Fibroblast of the aortic adventitia (primary cell): ENCODE data around the gene ETS2. TPM values are rescaled to one million over a fixed set of nuclear protein-coding genes. Genes with fewer than 3 reads are reported as not detected.

Source experiments
- DNase-seq: peaks from one replicate; pipeline ENCODE4 v3.0.0-alpha.2; 2010; ENCODE audit warnings: low read depth
- H3K4me3 ChIP-seq: 2 replicates; pipeline ENCODE4 v1.5.1; 2011; ENCODE audit warnings: low read depth, mild to moderate bottlenecking, control low read depth, low read length, moderate library complexity
- total RNA-seq: library from RNA; depleted of rRNA; stranded (reverse); fragments of >200 nt; gene quantifications from 2 replicates; pipeline ENCODE4 v1.2.3, GENCODE V29; 2012; ENCODE audit warnings: low replicate concordance
- TF ChIP-seq, protein P1 (sequence below): IDR thresholded peaks from 2 replicates; pipeline ENCODE4 v1.5.1; 2011; ENCODE audit warnings: mild to moderate bottlenecking, low read length, control low read depth, inconsistent platforms; ENCODE audit not compliant: insufficient read depth

Gene ETS2
- 7.5 and 62.6 TPM in 2 replicates for total RNA-seq

DNA sequence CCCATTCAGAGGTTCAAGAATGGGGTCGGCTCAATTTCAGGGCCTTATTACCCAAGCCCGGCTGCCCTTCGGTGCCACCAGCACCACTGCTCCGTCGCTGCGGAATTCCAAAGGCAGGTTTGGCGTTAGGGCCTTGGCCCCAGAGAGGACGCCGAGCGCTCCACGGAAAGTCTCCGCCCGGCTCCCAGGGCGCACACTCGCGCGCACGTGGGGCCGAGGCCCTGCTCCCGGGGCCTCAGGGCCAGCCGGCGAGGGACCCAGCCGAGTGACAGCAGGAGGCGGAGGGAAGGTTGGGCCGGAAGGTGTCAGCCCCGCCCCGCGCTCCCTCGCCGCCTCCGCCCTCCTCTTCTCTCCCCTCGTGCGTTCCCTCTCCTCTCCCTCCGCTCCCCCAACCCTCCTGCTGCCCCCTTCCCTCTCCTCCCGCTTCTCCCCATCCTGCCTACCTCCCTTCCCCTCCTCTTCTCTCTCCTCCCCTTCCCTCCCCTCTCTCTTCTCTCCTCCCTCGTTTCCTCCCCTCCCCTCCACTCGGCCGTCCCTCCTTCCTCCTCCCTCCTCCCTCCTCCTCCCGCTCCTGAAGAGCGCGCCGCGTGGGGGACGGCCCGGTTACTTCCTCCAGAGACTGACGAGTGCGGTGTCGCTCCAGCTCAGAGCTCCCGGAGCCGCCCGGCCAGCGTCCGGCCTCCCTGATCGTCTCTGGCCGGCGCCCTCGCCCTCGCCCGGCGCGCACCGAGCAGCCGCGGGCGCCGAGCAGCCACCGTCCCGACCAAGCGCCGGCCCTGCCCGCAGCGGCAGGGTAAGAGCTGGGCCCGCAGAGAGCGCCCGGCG lies at the start of gene ETS2:
Gene ETS2, plus strand, starts transcription at position 602 of the 825 bp plus-strand sequence. CDS start 4,106 bp downstream, outside the sequence.
- peak; percentile 92 for DNase-seq
- peak within 1 kb of the TSS; percentile 88 for H3K4me3 ChIP-seq
- TF ChIP-seq, protein P1, sequence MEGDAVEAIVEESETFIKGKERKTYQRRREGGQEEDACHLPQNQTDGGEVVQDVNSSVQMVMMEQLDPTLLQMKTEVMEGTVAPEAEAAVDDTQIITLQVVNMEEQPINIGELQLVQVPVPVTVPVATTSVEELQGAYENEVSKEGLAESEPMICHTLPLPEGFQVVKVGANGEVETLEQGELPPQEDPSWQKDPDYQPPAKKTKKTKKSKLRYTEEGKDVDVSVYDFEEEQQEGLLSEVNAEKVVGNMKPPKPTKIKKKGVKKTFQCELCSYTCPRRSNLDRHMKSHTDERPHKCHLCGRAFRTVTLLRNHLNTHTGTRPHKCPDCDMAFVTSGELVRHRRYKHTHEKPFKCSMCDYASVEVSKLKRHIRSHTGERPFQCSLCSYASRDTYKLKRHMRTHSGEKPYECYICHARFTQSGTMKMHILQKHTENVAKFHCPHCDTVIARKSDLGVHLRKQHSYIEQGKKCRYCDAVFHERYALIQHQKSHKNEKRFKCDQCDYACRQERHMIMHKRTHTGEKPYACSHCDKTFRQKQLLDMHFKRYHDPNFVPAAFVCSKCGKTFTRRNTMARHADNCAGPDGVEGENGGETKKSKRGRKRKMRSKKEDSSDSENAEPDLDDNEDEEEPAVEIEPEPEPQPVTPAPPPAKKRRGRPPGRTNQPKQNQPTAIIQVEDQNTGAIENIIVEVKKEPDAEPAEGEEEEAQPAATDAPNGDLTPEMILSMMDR: peak; percentile 0

DNA sequence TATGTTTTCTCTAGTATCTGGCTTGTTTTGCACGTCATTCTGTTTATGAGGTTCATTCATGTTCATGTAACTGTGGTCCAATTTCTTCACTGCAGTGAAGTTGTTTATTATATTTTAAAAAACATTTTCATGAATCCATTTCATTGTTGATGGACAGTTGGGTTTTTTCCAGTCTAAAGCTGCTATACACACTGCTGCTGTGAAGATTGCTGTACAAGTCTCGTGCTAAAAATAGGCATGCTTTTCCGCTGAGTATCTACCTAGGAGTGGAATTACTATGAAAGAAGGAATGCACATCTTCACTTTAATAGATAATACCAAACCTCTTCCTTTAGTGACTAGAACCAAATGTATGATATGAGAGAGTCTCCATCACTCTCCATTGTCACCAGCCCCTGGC lies 49.0 kb upstream of the ETS2 start:
- DNase-seq: peak; percentile 44
- H3K4me3 ChIP-seq: no peak overlapping the region
- TF ChIP-seq, protein P1: no peak

DNA sequence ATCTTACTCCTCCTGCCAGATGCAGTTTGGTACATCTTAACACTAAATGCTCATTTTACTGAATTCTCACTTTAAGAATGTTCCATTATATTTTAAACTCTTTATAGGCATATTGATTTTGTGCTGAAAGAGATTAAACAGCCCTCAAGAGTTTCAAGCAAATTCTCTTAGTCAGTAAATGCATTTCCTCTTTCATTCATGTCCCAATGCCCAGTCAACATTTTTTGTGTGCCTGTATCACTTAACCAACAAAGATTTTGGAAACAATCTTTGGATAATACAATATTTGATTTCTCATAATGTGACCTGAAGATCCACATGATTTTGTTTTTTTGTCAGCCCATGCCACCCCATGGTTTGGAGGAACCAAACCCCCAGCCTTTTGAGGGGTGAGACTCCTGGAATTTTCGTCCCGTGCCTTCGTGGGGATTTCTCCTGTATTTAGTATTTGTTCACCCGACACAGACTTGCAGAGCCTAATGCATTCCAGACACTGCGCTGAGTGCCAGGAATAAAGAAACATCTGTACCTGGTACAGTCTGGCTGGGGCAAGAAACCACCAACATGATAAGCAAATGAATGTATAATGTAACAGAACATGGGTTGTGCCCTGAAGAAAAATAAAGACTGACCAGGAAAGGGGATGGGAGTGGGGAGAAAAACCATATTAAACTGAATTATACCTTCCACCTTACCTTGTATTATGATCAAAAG lies 47.1 kb upstream of the ETS2 start:
- TF ChIP-seq, protein P1: no peak
- no peak overlapping the region for H3K4me3 ChIP-seq
- peak; percentile 31 for DNase-seq

DNA sequence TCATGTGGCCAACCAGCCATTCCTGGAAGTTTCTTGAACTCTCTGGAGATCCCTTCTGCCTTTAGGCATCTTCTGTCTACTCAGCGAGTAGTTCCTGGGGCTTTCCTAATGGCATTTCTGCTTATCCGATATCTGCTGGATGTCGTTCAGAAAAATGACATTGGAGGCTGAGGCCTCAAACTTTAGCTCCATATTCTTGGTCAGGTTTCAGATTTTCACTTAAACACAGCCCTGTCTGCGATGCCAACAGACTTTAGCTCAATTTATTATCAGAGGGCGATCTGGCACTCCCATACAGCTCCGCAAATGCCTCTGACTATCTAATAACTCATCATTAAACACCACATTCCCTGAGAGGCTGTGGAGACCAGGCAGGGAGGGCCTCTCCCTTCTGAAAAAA lies 46.3 kb upstream of the ETS2 start:
- peak; percentile 76 for DNase-seq
- TF ChIP-seq, protein P1: no peak
- H3K4me3 ChIP-seq: no peak overlapping the region

DNA sequence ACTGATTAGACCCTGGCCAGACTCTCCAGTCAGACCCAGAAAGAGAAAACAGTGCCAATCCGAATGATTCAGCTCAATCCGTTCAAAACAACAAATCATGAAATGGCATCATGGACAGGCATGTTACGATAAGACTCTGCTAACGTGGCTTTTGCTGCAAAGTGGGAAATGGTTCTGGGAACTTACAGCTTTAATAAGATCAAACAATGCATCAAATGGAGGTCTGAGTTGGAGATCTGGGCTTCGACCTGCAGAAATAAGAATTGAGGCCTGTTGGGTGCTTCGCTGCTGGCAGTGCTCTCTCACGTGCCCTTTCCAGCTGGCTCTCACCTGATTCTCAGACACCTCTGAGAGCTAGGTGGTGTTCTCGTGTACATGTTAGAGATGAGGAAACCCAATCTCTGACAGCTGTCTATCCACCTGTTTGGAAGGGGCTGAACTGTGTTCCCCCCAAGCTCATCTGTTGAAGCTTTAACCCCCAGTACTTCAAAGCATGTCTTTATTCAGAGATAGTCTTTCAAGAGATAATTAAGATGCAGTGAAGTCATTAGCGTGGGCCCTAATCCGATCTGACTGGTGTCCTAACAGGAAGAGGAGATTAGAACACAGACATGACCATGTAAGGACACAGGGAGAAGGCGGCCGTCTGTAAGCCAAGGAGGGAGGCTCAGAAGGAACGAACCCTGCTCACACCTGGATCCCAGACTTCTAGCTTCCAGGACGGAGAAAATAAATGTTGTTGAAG lies 45.5 kb upstream of the ETS2 start:
- DNase-seq: peak; percentile 96
- H3K4me3 ChIP-seq: no peak overlapping the region
- TF ChIP-seq, protein P1: no peak

DNA sequence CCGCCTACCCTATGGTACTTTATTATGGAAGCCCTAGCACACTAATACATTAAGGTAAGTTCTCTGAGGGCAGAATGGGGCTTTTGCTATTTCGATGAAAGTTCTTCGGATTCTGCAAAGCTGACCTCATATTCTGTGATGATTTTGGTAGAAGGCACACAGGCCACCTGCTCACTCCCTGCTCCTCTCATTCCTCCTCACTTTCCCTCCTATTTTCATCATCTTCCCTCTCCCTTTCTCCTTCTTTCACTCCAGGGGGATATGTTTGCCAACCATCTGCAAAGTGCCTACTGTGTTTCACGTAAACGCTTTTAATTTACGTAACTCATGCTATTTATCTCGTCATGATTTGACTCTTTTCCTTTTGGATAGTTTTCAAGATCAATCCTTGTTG lies 45.0 kb upstream of the ETS2 start:
- no peak overlapping the region for H3K4me3 ChIP-seq
- DNase-seq: no peak

More for the DNA sequence above, 45.0 kb upstream of the ETS2 start:
- TF ChIP-seq, protein P1: no peak
